Measurements from ENCODE around the gene ANAPC2. TPM values are rescaled to one million over a fixed set of nuclear protein-coding genes. Genes with fewer than 3 reads are reported as not detected.

ANAPC2 gene
- total RNA-seq, 4 donors from 2014 or later: 6.7 to 65.6 (median 24.9) TPM

DNA sequence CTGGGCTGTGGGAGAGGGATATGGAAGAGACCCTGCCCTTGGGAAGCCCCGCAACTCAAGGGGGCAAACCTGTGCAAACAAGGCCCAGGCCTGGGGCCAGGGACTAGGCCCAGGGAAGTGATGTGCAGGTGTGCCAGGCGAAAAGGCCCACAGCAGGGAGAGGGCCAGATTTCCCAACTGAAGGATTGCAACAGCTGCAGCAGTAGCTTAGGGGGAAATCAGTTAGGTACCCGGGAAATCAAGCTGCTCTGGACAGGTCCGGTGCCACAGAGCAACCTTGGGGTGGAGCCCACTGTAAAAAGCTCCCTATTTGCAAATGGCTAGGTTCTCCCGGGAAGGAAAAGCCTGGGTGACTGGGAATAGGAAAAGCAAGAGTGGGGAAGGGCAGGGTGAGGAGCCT lies 39.0 kb downstream of the ANAPC2 start:
- TF ChIP-seq POLR2A (IDR thresholded peaks at IDR 0.05): no peak
- TF ChIP-seq, protein P1, sequence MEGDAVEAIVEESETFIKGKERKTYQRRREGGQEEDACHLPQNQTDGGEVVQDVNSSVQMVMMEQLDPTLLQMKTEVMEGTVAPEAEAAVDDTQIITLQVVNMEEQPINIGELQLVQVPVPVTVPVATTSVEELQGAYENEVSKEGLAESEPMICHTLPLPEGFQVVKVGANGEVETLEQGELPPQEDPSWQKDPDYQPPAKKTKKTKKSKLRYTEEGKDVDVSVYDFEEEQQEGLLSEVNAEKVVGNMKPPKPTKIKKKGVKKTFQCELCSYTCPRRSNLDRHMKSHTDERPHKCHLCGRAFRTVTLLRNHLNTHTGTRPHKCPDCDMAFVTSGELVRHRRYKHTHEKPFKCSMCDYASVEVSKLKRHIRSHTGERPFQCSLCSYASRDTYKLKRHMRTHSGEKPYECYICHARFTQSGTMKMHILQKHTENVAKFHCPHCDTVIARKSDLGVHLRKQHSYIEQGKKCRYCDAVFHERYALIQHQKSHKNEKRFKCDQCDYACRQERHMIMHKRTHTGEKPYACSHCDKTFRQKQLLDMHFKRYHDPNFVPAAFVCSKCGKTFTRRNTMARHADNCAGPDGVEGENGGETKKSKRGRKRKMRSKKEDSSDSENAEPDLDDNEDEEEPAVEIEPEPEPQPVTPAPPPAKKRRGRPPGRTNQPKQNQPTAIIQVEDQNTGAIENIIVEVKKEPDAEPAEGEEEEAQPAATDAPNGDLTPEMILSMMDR (IDR thresholded peaks at IDR 0.05): no peak
- no peaks in the 10 kb centered on the region for H3K4me1 ChIP-seq
- no peak for DNase-seq
- intact Hi-C loops (cut with DNase I; ENCODE audit: low total_unique reads): no loop called here
- no peak overlapping the region for H3K27ac ChIP-seq
- no peak overlapping the region for H3K4me3 ChIP-seq
- no peaks in the 10 kb centered on the region for H3K36me3 ChIP-seq
- no peaks in the 10 kb centered on the region for H3K9me3 ChIP-seq
- peaks cover 0 to 7% of the 10 kb centered on the region in 2 donors for H3K27me3 ChIP-seq

DNA sequence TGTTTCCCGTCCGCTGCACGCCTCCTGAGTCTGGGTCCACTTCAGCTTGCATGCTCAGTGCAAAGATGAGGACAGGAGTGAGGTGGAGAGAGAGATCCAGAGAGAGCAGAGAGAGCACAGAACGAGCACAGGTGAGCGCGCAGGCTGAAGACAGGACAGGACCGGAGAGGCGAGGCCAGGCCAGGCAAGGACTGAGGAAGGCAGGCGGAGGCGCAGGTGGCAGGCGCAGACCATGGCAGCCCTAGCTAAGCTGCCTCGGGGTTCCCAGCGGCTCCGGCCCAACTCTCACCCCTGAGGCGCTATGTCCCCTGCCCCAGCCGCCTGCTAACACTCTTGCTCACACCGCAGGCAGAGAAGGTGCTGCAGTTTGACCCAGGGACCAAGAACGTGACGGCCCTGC lies 39.7 kb downstream of the ANAPC2 start:
- no peak for DNase-seq
- intact Hi-C loops (cut with DNase I; ENCODE audit: low total_unique reads): no loop called here
- peaks cover 0 to 7% of the 10 kb centered on the region in 2 donors for H3K27me3 ChIP-seq
- H3K9me3 ChIP-seq: no peaks in the 10 kb centered on the region
- H3K4me3 ChIP-seq: no peak overlapping the region
- no peak overlapping the region for H3K27ac ChIP-seq
- no peaks in the 10 kb centered on the region for H3K36me3 ChIP-seq
- TF ChIP-seq POLR2A (IDR thresholded peaks at IDR 0.05): no peak
- TF ChIP-seq, protein P1 (IDR thresholded peaks at IDR 0.05): no peak
- H3K4me1 ChIP-seq: no peaks in the 10 kb centered on the region

DNA sequence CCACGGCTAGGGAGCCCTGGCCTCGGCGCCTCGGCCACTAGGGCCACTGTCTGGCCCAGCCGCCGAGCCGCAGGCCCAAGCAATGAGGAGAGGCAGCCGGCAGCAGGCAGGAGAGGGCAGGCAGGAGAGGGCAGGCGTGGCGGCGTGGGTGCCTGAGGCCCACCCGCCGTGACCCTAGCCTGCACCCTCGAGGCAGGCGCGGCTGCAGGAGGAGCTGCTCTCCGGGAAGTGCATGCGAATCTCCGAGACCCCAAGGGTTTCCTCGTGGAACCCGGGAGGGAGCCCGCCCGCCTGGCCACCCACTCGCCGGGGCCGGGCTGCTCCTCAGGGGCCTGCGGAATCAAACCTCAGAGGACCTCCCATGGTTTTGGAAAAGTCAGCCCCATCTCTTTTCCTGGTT lies 40.1 kb downstream of the ANAPC2 start:
- no peak for TF ChIP-seq POLR2A (IDR thresholded peaks at IDR 0.05)
- TF ChIP-seq, protein P1 (IDR thresholded peaks at IDR 0.05): no peak
- intact Hi-C loops (cut with DNase I; ENCODE audit: low total_unique reads): no loop called here

DNA sequence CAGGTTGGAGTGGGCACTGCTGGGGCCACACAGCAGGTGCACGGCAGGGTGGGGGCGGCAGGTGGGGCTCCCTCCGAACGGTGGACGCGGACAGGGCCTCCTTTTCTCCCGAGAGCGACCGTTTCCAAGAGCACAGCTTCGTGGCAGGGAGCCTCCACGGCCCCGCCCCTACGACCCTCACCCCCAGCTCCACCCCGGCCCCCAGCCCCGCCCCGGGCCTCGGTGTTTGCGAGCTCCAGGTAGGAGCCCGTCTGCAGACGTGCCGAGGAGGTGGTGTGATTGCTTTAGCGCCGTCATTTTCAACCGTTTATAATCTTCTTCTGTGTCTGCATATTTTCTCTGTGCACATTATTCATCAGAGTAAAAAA lies 40.6 kb downstream of the ANAPC2 start:
- Histone ChIP-seq H3K36me3 (no peaks in the 10 kb centered on the region), H3K4me1 (no peaks in the 10 kb centered on the region), H3K9me3 (no peaks in the 10 kb centered on the region), H3K27ac (no peak overlapping the region), H3K4me3 (no peak overlapping the region), H3K27me3 (peaks cover 0 to 7% of the 10 kb centered on the region in 2 donors)
- intact Hi-C loops (cut with DNase I; ENCODE audit: low total_unique reads): no loop called here
- DNase-seq: no peak
- no peak for TF ChIP-seq POLR2A (IDR thresholded peaks at IDR 0.05)
- TF ChIP-seq, protein P1 (IDR thresholded peaks at IDR 0.05): no peak

More for the DNA sequence above, 40.1 kb downstream of the ANAPC2 start:
- Histone ChIP-seq H3K27me3 (peaks cover 0 to 7% of the 10 kb centered on the region in 2 donors), H3K27ac (no peak overlapping the region), H3K36me3 (no peaks in the 10 kb centered on the region), H3K9me3 (no peaks in the 10 kb centered on the region), H3K4me1 (no peaks in the 10 kb centered on the region), H3K4me3 (no peak overlapping the region)
- no peak for DNase-seq

DNA sequence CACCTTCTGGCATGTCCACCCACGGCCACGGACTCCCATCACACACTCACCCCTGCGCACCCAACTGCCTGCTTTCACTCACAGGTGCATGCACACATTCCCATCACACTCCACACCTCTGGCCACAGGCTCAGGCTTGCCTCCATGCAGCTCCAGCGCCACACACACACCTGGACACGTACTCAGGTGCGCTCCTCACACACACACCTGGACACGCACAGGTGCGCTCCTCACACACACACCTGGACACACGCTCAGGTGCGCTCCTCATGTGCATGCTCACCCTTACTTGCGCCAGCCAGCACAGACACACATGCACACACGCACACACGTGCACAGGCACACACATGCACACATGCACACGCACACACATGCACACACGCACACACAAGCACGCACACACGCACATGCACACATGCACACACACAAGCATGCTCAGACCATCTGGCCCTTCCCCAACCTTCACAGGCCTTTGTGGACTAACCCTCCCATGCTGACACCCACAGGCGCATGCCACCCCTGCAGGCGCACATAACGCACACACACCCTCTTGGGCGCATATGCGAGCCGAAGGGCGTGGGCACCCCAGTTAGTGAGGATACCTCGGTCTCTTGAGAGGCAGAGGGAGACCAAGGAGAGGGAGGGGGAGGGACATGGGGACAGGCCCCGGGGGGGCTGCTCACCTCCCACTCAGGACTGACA lies 41.1 kb downstream of the ANAPC2 start:
- no peaks in the 10 kb centered on the region for H3K36me3 ChIP-seq
- TF ChIP-seq, protein P1 (IDR thresholded peaks at IDR 0.05): no peak
- TF ChIP-seq POLR2A (IDR thresholded peaks at IDR 0.05): no peak
- H3K27ac ChIP-seq: no peak overlapping the region
- no peak for DNase-seq
- intact Hi-C loops (cut with DNase I; ENCODE audit: low total_unique reads): no loop called here
- no peak overlapping the region for H3K4me3 ChIP-seq
- no peaks in the 10 kb centered on the region for H3K9me3 ChIP-seq
- peaks cover 0 to 7% of the 10 kb centered on the region in 2 donors for H3K27me3 ChIP-seq
- H3K4me1 ChIP-seq: no peaks in the 10 kb centered on the region
